HL-60 (cell line): ENCODE measurements around the gene CCDC15.

ENCODE experiments used
- CTCF ChIP-seq: IDR thresholded peaks from one replicate; pipeline ENCODE4 v1.5.1; 2011; ENCODE audit warnings: low read length, control low read depth, inconsistent platforms; ENCODE audit not compliant: insufficient read depth
- GABPA ChIP-seq: IDR thresholded peaks from 2 replicates; pipeline ENCODE4 v1.6.1; 2012; ENCODE audit warnings: low read depth
- POLR2AphosphoS5 ChIP-seq: IDR thresholded peaks from 2 replicates; pipeline ENCODE4 v1.6.1; 2012; ENCODE audit warnings: low read depth
- REST ChIP-seq: IDR thresholded peaks from 2 replicates; pipeline ENCODE4 v1.6.1; 2012; ENCODE audit warnings: low read depth; ENCODE audit not compliant: insufficient replicate concordance
- SPI1 ChIP-seq: IDR thresholded peaks from 2 replicates; pipeline ENCODE4 v1.6.1; 2012; ENCODE audit warnings: low read depth, mild to moderate bottlenecking, borderline replicate concordance

- TF ChIP-seq CTCF (no peak), REST (no peak), POLR2AphosphoS5 (no peak), SPI1 (no peak), GABPA (no peak)
These were observed 10.3 kb upstream of the CCDC15 start for GRCh38 chr11:124943741-124944140.
